GM12865 (cell line): ENCODE data around the gene PHKB.
A peak's percentile ranks its signal among the peaks of the same experiment; 100 is the strongest.
"Not testable (repeated sequence)": the region's sequence is repeated elsewhere in the genome, so short reads cannot be mapped to it uniquely, and the experiment has no call there.

Experiments used
- DNase-seq: peaks from one replicate; pipeline ENCODE4 v3.0.0; 2010; ENCODE audit warnings: low read depth
- H3K4me3 ChIP-seq: 2 replicates; pipeline ENCODE4 v1.5.1; 2011; ENCODE audit warnings: mild to moderate bottlenecking, low read depth, low read length, control low read depth
- TF ChIP-seq, protein P1 (sequence below): IDR thresholded peaks from 2 replicates; pipeline ENCODE4 v1.5.1; 2011; ENCODE audit warnings: low read length, control low read depth, low read depth, inconsistent platforms; ENCODE audit not compliant: insufficient read depth; ENCODE audit errors: missing control alignments

PHKB gene

DNA sequence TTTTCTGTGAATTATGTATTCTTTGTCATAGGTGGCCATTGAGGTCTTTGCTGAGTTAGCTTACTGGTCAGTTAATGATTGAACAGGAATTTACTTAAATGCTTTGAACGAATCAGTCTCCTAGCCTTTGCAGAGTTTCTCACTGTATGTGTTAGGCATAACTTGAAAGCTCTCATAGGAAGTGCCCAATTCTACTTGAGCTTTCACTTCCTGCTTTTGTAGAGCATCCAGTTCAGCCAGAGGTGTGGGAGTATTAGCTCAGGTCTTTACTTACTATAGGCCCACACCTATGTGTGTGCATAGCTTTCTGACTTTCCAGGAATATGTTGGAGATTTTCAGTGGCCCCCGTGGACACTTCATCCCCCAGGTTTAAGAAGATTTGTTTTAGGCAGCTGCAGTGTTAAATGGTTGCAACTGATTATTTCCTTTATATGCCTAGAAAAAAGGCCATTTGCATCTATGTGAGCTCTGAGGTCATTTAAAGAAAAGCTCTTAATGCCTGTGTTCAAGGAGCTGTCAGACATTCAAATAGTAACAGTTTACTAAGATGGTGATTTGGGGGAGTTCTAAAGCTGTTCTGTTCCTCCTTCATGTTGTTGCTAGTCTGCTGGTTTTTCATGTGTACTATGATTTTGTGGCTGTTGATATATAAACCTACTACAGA, 62.3 kb downstream of the PHKB start:
- H3K4me3 ChIP-seq: no peak overlapping the region
- peak; percentile 76 for DNase-seq
- TF ChIP-seq, protein P1, sequence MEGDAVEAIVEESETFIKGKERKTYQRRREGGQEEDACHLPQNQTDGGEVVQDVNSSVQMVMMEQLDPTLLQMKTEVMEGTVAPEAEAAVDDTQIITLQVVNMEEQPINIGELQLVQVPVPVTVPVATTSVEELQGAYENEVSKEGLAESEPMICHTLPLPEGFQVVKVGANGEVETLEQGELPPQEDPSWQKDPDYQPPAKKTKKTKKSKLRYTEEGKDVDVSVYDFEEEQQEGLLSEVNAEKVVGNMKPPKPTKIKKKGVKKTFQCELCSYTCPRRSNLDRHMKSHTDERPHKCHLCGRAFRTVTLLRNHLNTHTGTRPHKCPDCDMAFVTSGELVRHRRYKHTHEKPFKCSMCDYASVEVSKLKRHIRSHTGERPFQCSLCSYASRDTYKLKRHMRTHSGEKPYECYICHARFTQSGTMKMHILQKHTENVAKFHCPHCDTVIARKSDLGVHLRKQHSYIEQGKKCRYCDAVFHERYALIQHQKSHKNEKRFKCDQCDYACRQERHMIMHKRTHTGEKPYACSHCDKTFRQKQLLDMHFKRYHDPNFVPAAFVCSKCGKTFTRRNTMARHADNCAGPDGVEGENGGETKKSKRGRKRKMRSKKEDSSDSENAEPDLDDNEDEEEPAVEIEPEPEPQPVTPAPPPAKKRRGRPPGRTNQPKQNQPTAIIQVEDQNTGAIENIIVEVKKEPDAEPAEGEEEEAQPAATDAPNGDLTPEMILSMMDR: no peak

DNA sequence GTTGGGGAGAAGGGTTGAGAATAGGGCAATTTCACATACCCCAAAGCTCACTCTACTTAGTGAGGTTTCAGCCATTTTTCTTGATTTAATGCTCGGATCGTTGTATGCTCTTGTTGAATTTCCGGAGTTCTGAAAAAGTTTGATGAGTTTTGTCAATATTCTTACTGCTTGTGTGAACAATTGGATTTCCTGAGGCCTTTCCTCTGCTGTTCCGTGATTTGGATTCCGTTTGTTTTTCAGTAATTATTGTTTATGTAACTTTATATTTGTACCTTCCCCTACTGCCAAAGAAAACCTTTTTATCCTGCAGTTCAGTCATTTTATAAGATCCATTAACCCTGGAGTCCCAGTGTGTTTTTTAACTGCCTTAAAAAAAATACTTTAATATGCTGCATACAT, 62.9 kb downstream of the PHKB start:
- DNase-seq: no peak
- no peak overlapping the region for H3K4me3 ChIP-seq
- TF ChIP-seq, protein P1: no peak

DNA sequence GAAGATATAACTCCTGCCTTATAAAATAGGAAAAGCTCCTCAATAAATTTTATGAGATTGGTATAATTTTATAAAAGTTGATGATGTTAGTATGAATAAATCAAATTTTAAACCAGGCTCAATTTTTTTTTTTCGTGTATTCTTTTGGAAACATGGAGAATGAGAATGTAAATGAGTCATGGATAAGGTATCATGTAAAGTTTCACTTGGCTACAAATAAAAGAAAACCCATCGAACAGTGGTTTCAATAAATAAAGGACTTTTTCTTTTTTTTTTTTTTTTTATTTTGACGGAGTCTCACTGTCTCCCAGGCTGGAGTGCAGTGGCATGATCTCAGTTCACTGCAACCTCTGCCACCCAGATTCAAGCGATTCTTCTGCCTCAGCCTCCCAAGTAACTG, 67.3 kb downstream of the PHKB start:
- DNase-seq: no peak
- TF ChIP-seq, protein P1: no peak

DNA sequence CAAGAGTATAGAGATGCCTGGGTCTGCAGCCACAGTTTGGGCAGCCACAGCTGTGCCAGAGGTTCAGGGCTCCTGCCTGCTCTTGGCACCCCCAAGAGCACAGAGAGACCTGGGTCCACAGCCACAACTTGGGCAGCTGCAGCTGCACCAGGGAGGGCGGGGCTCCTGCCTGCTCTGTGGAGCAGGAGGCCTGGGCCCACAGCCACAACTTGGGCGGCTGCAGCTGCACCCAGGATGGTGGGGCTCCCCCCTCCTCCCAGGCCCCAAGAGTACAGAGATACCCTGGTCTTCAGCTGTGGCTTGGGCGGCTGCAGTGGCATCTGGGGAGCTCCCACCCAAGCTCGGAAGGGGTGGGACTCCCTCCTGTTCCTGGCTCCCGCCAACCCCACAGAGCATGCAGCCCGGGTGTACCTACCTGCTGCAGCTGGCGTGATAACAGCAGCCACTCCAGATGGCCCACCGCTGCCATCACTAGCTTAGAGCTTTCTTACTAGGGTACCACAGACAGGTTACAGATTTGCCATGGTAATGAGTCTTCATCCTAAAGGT, 72.7 kb downstream of the PHKB start:
- TF ChIP-seq, protein P1: no peak
- no peak overlapping the region for H3K4me3 ChIP-seq
- DNase-seq: no peak

More for the DNA sequence above, 67.3 kb downstream of the PHKB start:
- no peak overlapping the region for H3K4me3 ChIP-seq

DNA sequence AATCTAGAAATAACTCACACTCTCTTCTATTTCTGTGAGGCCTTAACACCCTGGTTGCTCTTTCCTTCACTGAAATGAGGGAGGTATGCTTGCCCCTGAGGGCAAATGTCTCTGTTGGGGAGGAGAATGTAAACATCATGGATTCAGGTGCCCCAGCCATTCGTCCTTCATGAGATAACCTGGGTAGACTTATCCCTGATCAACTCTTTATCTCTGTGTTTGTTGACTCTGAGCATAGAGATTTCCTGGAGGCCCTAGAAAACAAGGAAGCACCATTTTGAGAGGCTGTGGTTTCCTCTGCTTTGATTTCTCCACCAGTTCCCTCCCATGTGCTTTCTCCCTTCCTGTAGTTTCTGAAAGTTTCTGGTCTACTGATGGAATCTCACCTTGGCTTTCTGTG, 77.3 kb downstream of the PHKB start:
- TF ChIP-seq, protein P1: no peak
- DNase-seq: no peak
- no peak overlapping the region for H3K4me3 ChIP-seq

DNA sequence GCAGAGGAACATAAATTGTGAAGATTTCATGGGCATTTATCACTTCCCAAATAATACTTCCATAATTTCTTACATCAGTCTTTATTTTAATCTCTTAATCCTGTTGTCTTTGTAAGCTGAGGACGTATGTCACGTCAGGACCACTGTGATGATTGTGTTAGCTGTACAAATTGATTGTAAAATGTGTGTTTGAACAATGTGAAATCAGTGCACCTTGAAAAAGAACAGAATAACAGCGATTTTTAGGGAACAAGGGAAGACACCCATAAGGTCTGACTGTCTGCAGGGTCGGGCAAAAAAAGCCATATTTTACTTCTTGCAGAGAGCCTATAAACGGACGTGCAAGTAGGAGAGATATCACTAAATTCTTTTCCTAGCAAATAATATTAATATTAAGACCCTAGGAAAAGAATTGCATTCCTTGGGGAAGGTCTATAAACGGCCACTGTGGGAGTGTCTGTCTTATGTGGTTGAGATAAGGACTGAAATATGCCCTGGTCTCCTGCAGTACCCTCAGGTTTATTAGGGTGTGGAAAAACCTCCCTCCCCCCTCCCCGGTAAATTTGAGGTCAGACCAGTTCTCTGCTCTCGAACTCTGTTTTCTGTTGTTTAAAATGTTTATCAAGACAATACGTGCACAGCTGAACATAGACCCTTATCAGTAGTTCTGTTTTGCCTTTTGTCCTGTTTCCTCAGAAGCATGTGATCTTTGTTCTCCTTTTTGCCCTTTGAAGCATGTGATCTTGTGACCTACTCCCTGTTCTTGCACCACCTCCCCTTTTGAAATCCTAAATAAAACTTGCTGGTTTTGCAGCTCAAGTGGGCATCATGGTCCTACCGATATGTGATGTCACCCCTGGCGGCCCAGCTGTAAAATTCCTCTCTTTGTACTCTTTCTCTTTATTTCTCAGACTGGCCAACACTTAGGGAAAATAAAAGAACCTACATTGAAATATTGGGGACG, 78.9 kb downstream of the PHKB start:
- not testable (repeated sequence) for DNase-seq

DNA sequence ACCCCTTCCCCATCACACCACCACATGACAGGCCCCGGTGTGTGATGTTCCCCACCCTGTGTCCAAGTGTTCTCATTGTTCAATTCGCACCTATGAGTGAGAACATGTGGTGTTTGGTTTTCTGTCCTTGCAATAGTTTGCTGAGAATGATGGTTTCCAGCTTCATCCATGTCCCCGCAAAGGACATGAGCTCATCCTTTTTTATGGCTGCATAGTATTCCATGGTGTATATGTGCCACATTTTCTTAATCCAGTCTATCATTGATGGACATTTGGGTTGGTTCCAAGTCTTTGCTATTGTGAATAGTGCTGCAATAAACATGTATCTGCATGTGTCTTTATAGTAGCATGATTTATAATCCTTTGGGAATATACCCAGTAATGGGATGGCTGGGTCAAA, 80.0 kb downstream of the PHKB start:
- H3K4me3 ChIP-seq, DNase-seq: not testable (repeated sequence)

More for the DNA sequence above, 78.9 kb downstream of the PHKB start:
- H3K4me3 ChIP-seq: not testable (repeated sequence)

DNA sequence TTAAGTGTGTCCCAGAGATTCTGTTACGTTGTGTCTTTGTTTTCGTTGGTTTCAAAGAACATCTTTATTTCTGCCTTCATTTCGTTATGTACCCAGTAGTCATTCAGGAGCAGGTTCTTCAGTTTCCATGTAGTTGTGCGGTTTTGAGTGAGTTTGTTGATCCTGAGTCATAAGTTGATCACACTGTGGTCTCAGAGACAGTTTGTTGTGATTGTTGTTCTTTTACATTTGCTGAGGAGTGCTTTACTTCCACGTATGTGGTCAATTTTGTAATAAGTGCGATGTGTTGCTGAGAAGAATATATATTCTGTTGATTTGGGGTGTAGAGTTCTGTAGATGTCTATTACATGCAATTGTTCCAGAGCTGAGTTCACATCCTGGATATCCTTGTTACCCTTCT, 83.1 kb downstream of the PHKB start:
- DNase-seq: not testable (repeated sequence)

DNA sequence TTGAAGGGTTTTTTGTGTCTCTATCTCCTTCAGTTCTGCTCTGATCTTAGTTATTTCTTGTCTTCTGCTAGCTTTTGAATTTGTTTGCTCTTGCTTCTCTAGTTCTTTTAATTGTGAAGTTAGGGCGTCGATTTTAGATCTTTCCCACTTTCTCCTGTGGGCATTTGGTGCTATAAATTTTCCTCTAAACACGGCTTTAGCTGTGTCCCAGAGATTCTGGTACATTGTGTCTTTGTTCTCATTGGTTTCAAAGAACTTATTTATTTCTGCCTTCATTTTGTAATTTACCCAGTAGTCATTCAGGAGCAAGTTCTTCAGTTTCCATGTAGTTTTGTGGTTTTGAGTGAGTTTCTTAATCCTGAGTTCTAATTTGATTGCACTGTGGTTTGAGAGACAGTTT, 90.1 kb downstream of the PHKB start:
- not testable (repeated sequence) for DNase-seq, H3K4me3 ChIP-seq

More for the DNA sequence above, 83.1 kb downstream of the PHKB start:
- H3K4me3 ChIP-seq: not testable (repeated sequence)

DNA sequence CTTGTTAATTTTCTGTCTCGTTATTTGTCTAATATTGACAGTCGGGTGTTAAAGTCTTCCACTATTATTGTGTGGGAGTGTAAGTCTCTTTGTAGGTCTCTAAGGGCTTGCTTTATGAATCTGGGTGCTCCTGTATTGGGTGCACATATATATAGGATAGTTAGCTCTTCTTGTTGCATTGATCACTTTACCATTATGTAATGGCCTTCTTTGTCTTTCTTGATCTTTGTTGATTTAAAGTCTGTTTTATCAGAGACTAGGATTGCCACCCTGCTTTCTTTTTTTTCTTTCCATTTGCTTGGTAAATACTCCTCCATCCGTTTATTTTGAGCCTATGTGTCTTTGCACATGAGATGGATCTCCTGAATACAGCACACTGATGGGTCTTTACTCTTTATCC, 90.6 kb downstream of the PHKB start:
- DNase-seq, H3K4me3 ChIP-seq: not testable (repeated sequence)
